Measurements from ENCODE around the gene MUC13.
"Not testable (repeated sequence)": the region's sequence is repeated elsewhere in the genome, so short reads cannot be mapped to it uniquely, and the experiment has no call there.

The MUC13 gene

GRCh38 chr3:124934577-124934976, at the start of gene MUC13:
TSS of gene MUC13 (minus strand) at chr3:124934751. CDS start at chr3:124934712, 39 bp downstream.
- DNase-seq, result no peak

DNA sequence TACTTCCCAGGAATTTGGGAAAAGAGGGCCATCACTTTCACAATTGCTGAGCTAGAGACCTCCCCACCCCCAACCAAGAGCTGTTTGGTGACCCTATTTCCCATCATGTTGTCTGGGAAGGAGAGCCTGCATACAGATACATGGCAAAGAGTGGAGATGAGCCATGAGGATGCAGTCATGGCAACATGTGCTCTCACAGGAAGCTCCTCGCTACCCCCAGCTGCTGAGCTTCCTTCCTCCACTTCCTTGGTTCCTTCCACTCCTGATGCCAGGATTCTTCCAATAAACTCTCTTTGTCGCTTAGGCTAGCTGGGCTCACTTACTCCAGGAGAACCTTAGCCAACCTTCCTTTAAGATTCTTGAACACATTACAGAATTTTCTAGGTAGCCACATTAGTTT, 48.3 kb upstream of the MUC13 start:
- DNase-seq, result no peak

GRCh38 chr3:124981472-124981871, 46.9 kb upstream of the MUC13 start:
- DNase-seq, result peak; percentile 36

GRCh38 chr3:124978627-124979026, 44.1 kb upstream of the MUC13 start:
- no peak for DNase-seq

DNA sequence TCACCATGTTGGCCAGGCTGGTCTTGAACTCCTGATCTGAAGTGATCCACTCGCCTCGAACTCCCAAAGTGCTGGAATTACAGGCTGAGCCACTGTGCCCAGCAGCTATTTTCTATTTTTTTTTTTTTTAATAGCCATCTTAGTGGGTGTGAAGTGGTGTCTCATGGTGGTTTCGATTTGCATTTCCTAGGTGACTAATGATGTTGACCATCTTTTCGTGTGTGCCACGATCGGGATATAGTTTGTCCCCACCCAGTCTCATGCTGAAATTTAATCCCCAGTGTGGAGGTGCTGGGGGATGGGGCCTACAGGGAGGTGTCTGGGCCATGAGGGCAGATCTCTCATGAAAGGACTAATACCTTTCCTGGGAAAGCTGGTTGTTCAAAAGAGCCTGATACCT, 41.8 kb upstream of the MUC13 start:
- DNase-seq, result no peak

DNA sequence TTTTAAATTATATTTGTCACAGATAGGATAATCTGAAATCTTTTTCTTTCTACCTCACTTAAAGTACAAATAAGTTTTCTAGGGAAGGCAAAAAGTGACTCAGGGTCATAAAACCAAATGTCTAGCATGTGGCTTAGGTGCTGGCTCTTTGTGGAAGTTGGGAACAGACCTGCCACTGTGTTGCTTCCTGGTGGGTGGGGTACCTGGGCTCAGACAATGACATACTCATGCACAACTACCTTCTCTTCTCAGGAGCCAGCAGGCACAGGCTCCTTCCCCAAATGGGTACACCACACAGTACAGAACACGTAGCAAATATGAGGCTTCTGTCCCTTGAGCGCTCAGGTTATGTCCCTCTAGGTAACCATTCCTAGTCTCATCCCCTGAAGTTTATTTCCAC, 40.1 kb upstream of the MUC13 start:
- DNase-seq, result no peak

DNA sequence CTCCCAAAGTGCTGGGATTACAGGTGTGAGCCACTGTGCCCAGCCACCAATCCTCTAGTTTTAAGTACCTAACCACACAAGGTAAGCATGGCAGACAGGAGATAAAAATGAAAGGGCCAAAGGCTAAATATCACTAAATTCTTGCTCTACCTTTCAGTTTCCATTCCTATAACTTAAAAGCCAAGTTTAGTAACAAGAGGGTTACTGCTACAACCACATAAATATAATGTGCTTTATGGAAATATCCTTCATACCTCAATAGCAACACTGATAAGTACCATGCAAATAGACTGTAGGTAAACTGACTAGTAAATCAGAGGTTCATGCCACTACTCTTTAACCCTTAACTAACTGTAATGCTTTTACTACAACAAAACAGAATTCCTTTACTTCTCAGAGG, 38.7 kb upstream of the MUC13 start:
- no peak for DNase-seq

DNA sequence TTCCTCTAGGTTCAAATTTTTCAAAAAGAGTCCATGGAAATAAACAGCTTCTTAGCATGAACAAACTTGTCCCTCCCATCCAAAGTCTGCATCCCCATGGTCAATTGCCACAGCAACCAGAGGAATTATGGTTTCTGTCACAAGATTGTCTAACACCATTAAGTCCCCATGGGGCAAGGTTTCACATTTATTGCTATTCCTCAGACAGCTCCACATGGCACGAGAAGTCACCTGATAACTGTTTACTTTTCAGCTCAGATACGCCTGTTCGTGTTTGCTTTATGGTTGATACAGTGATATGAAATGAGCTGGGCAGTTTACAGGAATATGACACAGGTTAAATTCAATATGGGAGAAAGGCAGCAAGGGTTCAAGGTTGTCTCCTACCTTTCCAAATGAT, 37.9 kb upstream of the MUC13 start:
- no peak for DNase-seq

DNA sequence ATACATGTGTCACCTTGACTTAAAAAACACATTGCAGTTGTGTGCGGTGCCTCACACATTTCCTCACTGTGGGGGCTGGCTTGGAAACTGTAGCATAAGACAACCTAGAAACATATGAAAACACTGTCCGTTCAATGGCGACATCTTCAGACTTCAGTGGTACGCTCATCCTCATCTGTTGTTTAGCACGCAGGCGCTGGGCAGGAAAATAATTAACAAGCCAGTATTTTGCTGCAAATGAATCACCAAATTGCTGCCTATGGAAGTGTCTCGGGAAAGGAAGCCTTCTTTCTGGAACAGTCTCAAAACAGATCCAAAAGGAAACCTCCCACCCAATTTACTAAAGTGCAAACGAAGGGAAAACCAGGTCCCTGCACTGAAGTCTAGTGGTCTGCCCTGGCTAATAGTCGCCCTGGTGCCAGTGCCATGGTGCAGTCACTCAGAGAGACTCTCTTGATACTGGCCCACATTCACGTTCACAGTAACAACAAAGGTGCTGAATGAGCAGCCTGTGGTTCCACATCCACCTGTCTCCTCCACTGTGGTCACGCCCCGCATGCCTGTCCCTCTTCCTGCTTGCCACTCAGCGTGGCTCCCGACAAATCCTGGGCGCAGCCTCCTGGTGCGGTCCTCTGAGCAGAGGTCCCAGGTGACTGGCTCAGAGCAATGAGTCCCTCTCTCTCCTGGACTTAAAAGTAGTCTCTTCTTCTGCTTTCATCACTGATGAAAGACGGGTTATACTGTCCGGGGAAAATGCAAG, 35.6 kb upstream of the MUC13 start:
- DNase-seq, result no peak

DNA sequence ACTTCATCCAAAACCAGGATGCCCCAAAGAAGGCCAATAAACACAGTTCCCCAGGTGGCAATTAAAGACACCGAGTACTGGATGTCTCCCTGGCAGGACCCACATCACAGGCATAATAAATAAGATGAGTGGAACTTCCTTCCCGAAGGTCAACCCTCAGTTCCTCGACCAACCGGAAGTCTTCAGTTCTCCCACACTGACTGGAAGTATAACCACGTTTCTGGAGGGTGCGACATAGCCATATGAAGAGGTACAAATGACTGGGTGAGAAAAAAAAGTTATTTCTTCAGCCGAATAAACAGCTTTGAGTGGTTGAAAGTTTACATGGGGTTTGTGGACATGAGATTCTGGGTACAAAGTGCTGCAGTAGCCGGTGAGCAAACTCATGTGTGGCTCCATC, 34.6 kb upstream of the MUC13 start:
- DNase-seq, result no peak

- no peak for DNase-seq
Measured at GRCh38 chr3:124967964-124968363, 33.4 kb upstream of the MUC13 start.

DNA sequence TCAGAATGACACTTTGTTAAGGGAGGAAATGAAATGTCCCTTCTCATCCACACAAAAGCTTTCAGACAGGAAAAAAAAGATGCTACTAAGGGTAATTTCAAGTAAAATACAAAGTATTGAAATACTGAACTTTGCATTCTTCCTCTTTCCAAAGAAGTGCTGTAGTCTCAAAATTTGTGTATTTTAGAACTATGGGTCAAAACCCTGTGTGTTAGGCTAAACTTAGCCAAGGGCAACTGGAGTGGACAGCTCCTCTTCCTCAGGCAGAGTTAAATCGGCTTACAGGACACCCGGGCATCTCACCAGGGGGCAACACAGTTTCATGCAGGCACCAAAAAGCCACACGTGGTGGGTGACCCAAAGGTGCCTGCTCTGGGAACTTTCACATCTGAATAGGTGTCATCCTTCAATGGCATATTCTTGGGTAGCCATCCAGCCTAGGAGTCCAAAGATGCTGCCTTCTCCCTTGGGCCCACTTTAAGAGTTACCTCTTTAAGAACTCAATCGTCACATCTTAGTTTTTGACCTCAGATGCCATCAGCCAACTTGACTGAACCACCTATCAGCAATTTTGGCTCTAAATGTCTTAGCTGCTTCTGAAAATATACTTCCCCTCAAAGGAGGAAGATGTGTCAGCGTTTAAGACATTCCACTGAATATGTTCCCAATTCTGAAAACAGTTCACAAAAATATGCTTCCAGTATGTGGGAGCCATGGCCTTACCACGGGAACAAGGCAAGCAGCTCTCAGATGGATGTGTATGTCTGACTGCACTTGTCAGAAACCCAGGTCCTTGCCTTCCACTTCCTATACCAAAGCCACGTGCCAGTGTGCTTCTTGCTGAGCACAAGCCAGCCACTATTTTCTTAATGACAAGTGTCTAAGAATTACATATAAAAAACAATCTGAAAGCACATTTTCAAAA, 32.2 kb upstream of the MUC13 start:
- no peak for DNase-seq

- no peak for DNase-seq
Measured at GRCh38 chr3:124965413-124965812, 30.9 kb upstream of the MUC13 start.

GRCh38 chr3:124964387-124964786, 29.8 kb upstream of the MUC13 start:
- DNase-seq, result no peak

- no peak for DNase-seq
Measured at GRCh38 chr3:124963755-124964154, 29.2 kb upstream of the MUC13 start.

- DNase-seq, result no peak
Measured at GRCh38 chr3:124962403-124962940, 27.9 kb upstream of the MUC13 start.

- no peak for DNase-seq
Measured at GRCh38 chr3:124960698-124961097, 26.1 kb upstream of the MUC13 start.

- DNase-seq, result no peak
Measured at GRCh38 chr3:124960105-124960504, 25.6 kb upstream of the MUC13 start.

DNA sequence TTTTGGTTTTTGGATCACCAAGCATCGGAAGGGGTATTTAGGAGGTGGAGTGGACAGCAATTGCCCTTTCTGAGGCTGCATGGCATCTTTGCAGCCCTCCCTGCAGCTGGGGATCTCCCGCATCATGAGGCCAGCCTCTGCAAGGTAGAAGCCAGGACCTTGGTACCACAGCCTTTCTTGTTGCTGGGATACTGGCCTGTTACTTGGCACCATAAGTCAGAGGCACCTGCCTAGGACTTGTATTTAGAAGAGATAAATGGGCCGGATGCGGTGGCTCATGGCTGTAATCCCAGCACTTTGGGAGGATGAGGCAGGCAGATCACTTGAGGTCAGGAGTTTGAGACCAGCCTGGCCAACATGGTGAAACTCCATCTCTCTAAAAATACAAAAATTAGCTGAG, 23.4 kb upstream of the MUC13 start:
- DNase-seq, result not testable (repeated sequence)

DNA sequence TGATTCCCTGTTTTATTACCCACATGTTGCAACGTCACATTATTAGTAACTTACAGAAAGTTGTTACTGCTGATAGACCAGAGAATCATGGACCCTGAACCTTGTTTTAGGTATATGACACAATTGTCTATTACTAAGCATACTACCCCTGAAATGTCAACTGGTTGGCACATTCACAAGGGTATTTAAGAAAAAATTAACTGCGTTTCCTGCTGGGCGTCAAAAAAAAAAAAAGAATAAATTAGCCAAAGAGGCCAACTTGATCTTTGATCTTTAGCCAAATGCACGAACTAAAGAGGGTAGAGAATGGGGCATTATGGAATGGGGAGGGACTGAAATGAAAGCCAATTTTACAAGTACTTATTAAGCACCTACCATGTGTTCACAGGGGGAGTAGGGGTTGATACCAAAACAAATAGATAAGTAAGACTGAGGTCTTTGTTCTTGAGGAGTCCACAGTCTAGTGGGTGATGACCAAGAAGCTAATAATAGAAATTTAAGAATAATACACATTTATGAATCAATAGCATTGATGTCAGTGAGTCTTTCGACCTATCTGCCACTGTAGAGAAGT, 17.8 kb upstream of the MUC13 start:
- no peak for DNase-seq

GRCh38 chr3:124951511-124952281, 17.1 kb upstream of the MUC13 start:
- DNase-seq, result no peak

DNA sequence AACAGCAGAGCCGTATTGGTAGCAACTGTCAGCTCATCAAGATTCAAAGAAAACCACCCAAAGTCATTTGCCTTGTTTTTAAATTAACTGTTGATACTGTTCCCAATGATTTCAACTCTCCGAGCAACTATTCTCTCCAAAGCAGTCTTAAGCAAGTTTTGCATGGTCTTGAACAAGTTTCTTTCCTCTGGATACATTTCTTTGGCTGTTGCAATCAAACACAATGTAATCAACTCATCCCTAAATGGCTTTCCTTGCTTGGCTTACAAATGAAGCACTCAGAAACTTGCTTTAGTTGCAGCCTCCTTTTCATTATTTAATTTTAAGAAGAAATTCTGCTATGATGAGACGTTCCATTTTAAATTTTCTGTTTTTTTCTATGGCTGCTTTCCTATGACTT, 15.5 kb upstream of the MUC13 start:
- DNase-seq, result no peak

GRCh38 chr3:124942613-124943012, 8.1 kb upstream of the MUC13 start:
- no peak for DNase-seq

Measured in DMS79 treated with DMSO at 0.1 percent for 48 hours (cell line).